Stomach smooth muscle (tissue), 2 donors: ENCODE measurements around the gene BPIFA1.

ENCODE experiments used
- H3K27ac ChIP-seq: one replicate; pipeline ENCODE4 v1.7.0; 2013; ENCODE audit warnings: mild to moderate bottlenecking, low read length, inconsistent platforms
- H3K27me3 ChIP-seq, 2 donors: one replicate each; pipeline ENCODE4 v1.7.0; 2013; ENCODE audit warnings: low read length in 2 of 2; ENCODE audit not compliant: insufficient read depth in 2 of 2, control insufficient read depth in 1 of 2
- H3K36me3 ChIP-seq, 2 donors: one replicate each; pipeline ENCODE4 v1.7.0; 2013; ENCODE audit warnings: low read length in 2 of 2; ENCODE audit not compliant: control insufficient read depth in 2 of 2, insufficient read depth in 2 of 2
- H3K4me1 ChIP-seq: one replicate; pipeline ENCODE4 v1.7.0; 2013; ENCODE audit warnings: low read length; ENCODE audit not compliant: control insufficient read depth, insufficient read depth
- H3K4me3 ChIP-seq, 2 donors: one replicate each; pipeline ENCODE4 v1.7.0; 2013; ENCODE audit warnings: low read length in 2 of 2
- H3K9ac ChIP-seq, 2 donors: one replicate each; pipeline ENCODE4 v1.7.0; 2013; ENCODE audit warnings: low read length in 2 of 2, mild to moderate bottlenecking in 1 of 2
- H3K9me3 ChIP-seq, 2 donors: one replicate each; pipeline ENCODE4 v1.7.0; 2013; ENCODE audit warnings: low read length in 2 of 2; ENCODE audit not compliant: control insufficient read depth in 2 of 2
- donor health status: healthy.
- donor health status: Pancreatic carcinoma.

BPIFA1 gene

GRCh38 chr20:33211817-33212424, 23.9 kb upstream of the BPIFA1 start:
- Histone ChIP-seq H3K4me3 (no peak overlapping the region), H3K36me3 (no peaks in the 10 kb centered on the region), H3K9ac (no peak overlapping the region), H3K9me3 (no peaks in the 10 kb centered on the region), H3K27ac (no peak overlapping the region), H3K27me3 (peaks cover 7% of the 10 kb centered on the region in 2 donors), H3K4me1 (no peaks in the 10 kb centered on the region)

- Histone ChIP-seq H3K4me1 (no peaks in the 10 kb centered on the region), H3K9me3 (no peaks in the 10 kb centered on the region), H3K27me3 (peaks cover 5% of the 10 kb centered on the region in 2 donors), H3K27ac (no peak within 1 kb of the TSS), H3K9ac (no peak within 1 kb of the TSS), H3K36me3 (no peaks in the 10 kb centered on the region), H3K4me3 (no peak within 1 kb of the TSS)
Observed at GRCh38 chr20:33217052-33217451, 18.7 kb upstream of the BPIFA1 start, which contains the start of gene BPIFA3. Gene BPIFA3 (plus strand): TSS chr20:33217352. CDS start chr20:33217537, 185 bp downstream.

- H3K36me3 ChIP-seq: no peaks in the 10 kb centered on the region
- no peak overlapping the region for H3K27ac ChIP-seq
- no peaks in the 10 kb centered on the region for H3K4me1 ChIP-seq
- no peaks in the 10 kb centered on the region for H3K9me3 ChIP-seq
- H3K9ac ChIP-seq: no peak overlapping the region
- no peak overlapping the region for H3K4me3 ChIP-seq
- H3K27me3 ChIP-seq: peaks cover 0 to 7% of the 10 kb centered on the region in 2 donors
Observed at GRCh38 chr20:33224399-33224798, 11.4 kb upstream of the BPIFA1 start.

- Histone ChIP-seq H3K9ac (no peak overlapping the region), H3K27me3 (peaks cover 3 to 14% of the 10 kb centered on the region in 2 donors)
Observed at GRCh38 chr20:33229843-33230242, 6.0 kb upstream of the BPIFA1 start.

GRCh38 chr20:33231237-33231636, 4.6 kb upstream of the BPIFA1 start:
- H3K27ac ChIP-seq: no peak overlapping the region
- H3K9ac ChIP-seq: no peak overlapping the region
- H3K4me1 ChIP-seq: no peaks in the 10 kb centered on the region
- no peaks in the 10 kb centered on the region for H3K9me3 ChIP-seq
- no peak overlapping the region for H3K4me3 ChIP-seq
- peaks cover 3 to 22% of the 10 kb centered on the region in 2 donors for H3K27me3 ChIP-seq
- no peaks in the 10 kb centered on the region for H3K36me3 ChIP-seq

More at GRCh38 chr20:33229843-33230242, 6.0 kb upstream of the BPIFA1 start:
- H3K27ac ChIP-seq: no peak overlapping the region
- no peak overlapping the region for H3K4me3 ChIP-seq
- H3K36me3 ChIP-seq: no peaks in the 10 kb centered on the region
- H3K9me3 ChIP-seq: no peaks in the 10 kb centered on the region
- H3K4me1 ChIP-seq: no peaks in the 10 kb centered on the region

- peaks cover 3 to 24% of the 10 kb centered on the region in 2 donors for H3K27me3 ChIP-seq
- H3K4me1 ChIP-seq: no peaks in the 10 kb centered on the region
Observed at GRCh38 chr20:33232486-33233072, 3.2 kb upstream of the BPIFA1 start.

GRCh38 chr20:33233129-33233774, 2.5 kb upstream of the BPIFA1 start:
- Histone ChIP-seq H3K27ac (no peak overlapping the region), H3K4me3 (no peak overlapping the region), H3K4me1 (no peaks in the 10 kb centered on the region), H3K9me3 (no peaks in the 10 kb centered on the region), H3K27me3 (peaks cover 3 to 21% of the 10 kb centered on the region in 2 donors), H3K9ac (no peak overlapping the region), H3K36me3 (no peaks in the 10 kb centered on the region)

More at GRCh38 chr20:33232486-33233072, 3.2 kb upstream of the BPIFA1 start:
- Histone ChIP-seq H3K9me3 (no peaks in the 10 kb centered on the region), H3K4me3 (no peak overlapping the region), H3K27ac (no peak overlapping the region), H3K36me3 (no peaks in the 10 kb centered on the region), H3K9ac (no peak overlapping the region)

- H3K4me1 ChIP-seq: no peaks in the 10 kb centered on the region
- H3K27ac ChIP-seq: no peak overlapping the region
- no peak overlapping the region for H3K4me3 ChIP-seq
- H3K36me3 ChIP-seq: no peaks in the 10 kb centered on the region
- no peaks in the 10 kb centered on the region for H3K9me3 ChIP-seq
- no peak overlapping the region for H3K9ac ChIP-seq
- H3K27me3 ChIP-seq: peaks cover 3 to 20% of the 10 kb centered on the region in 2 donors
Observed at GRCh38 chr20:33234050-33234449, 1.7 kb upstream of the BPIFA1 start.

GRCh38 chr20:33236351-33236750, 555 bp downstream of the BPIFA1 start:
- H3K4me3 ChIP-seq: no peak overlapping the region
- no peaks in the 10 kb centered on the region for H3K4me1 ChIP-seq
- no peak overlapping the region for H3K9ac ChIP-seq
- H3K27ac ChIP-seq: no peak overlapping the region
- H3K27me3 ChIP-seq: peaks cover 3 to 19% of the 10 kb centered on the region in 2 donors
- H3K36me3 ChIP-seq: no peaks in the 10 kb centered on the region
- no peaks in the 10 kb centered on the region for H3K9me3 ChIP-seq

- H3K9ac ChIP-seq: no peak overlapping the region
- H3K4me1 ChIP-seq: no peaks in the 10 kb centered on the region
- H3K27me3 ChIP-seq: peaks cover 3 to 19% of the 10 kb centered on the region in 2 donors
- H3K27ac ChIP-seq: no peak overlapping the region
- H3K4me3 ChIP-seq: no peak overlapping the region
- no peaks in the 10 kb centered on the region for H3K36me3 ChIP-seq
- no peaks in the 10 kb centered on the region for H3K9me3 ChIP-seq
Observed at GRCh38 chr20:33237989-33238388, 2.2 kb downstream of the BPIFA1 start.

- H3K36me3 ChIP-seq: no peaks in the 10 kb centered on the region
- H3K27ac ChIP-seq: no peak overlapping the region
- H3K9ac ChIP-seq: no peak overlapping the region
Observed at GRCh38 chr20:33239418-33239817, 3.6 kb downstream of the BPIFA1 start.

More at GRCh38 chr20:33239418-33239817, 3.6 kb downstream of the BPIFA1 start:
- no peak overlapping the region for H3K4me3 ChIP-seq
- peaks cover 0 to 15% of the 10 kb centered on the region in 2 donors for H3K27me3 ChIP-seq
- H3K9me3 ChIP-seq: no peaks in the 10 kb centered on the region
- no peaks in the 10 kb centered on the region for H3K4me1 ChIP-seq
